GM19328 (cell line): ENCODE results near the gene ALPK1.
"Not testable (repeated sequence)": the region's sequence is repeated elsewhere in the genome, so short reads cannot be mapped to it uniquely, and the experiment has no call there.

Experiments
- ATAC-seq: cut with Tn5 transposase; IDR thresholded peaks from one replicate; pipeline ENCODE4 v1.9.1; 2021; ENCODE audit warnings: mild to moderate bottlenecking, moderate library complexity; ENCODE audit not compliant: unreplicated experiment

The ALPK1 gene

DNA sequence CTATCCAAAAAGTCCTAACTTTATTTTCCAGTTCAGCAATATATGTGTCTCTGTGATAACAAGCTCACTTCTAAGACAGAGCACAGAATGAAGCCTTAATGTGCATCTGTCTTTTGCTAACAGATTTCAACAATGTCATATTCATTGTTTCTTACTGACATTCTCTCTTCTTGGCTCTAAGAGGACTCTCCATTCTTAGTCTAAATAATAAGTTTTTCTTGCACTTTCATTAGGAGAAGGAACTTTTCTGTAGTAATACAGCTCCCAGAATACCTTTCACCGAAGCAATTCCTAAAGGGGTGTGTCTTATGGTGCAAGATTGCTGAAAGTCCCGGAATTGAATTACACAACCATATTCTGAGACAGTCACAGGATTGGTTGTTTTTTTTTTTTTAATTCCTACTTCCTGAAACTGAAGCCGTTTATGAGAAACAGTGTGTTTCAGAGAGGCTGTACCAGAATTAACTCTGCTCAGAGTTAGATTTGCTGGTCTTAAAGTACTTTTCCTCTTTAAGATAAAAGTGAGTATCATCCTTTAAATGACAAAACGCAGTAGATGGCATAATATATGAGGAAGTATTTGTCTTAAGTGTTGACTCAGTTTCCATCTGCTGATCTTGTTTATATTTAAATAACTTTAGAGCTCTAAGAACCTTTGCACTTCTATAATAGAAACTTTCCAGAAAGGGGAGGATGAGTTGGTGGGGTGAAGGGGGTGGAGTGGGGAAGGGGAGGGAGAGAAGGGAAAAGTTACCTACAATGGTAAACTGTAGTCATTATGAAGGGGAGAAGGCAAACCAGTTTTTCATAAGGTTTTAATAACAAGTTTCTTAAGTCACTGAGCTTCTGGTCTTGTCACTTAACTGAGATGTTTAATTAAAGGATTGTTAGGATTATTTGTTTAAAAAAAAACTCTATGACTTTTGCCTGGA is at the start of gene ALPK1:
Gene ALPK1, plus strand, starts transcription at position 421 of the 932 bp plus-strand sequence.
- peak; percentile 90 for ATAC-seq

- no peak for ATAC-seq
Observed at GRCh38 chr4:112251019-112251643, 46.0 kb upstream of the ALPK1 start.

GRCh38 chr4:112252234-112252633 is 44.9 kb upstream of the ALPK1 start:
- ATAC-seq = no peak

GRCh38 chr4:112253382-112254000 is 43.7 kb upstream of the ALPK1 start:
- peak; percentile 75 for ATAC-seq

GRCh38 chr4:112257098-112257497 is 40.1 kb upstream of the ALPK1 start:
- no peak for ATAC-seq

DNA sequence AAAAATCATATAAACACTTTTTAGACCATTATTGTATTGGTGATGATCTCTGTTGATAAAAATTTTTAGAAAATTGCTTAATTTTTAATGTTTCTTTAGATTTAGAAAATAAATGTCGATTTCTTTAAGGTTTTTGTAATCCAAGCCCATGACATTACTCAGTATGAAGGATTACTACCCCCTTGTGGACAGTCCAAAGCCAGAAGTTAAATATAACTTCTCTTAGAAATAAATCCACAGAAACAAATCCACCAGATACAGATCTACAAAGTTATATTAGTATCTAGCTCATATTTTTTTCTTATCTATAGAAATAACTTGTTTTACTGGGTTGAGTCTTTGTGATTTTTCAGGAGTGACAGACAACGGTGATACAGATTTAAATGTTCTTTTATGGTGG is 30.3 kb upstream of the ALPK1 start:
- ATAC-seq = no peak

- no peak for ATAC-seq
Observed at GRCh38 chr4:112270051-112270450, 27.1 kb upstream of the ALPK1 start.

GRCh38 chr4:112270640-112271421 is 26.3 kb upstream of the ALPK1 start:
- ATAC-seq = no peak

DNA sequence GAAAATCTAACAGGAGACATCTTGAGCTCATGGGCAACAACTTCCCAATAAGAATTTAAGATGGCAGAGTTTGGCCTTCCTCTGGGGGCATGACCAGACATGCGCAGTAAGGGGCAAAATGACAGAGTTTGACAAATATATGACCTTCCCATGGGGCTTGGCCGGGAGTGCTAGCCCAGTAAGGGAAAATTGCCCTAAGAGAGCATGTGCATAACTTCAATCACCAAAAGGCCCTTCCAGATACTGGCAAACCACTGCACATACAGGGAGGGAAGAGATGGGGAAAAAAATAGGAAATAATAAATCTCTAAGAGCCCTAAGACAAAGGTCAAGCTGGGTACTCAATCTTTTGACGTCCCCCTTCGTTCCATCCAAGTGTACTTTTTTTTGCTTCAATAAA is 24.9 kb upstream of the ALPK1 start:
- no peak for ATAC-seq

DNA sequence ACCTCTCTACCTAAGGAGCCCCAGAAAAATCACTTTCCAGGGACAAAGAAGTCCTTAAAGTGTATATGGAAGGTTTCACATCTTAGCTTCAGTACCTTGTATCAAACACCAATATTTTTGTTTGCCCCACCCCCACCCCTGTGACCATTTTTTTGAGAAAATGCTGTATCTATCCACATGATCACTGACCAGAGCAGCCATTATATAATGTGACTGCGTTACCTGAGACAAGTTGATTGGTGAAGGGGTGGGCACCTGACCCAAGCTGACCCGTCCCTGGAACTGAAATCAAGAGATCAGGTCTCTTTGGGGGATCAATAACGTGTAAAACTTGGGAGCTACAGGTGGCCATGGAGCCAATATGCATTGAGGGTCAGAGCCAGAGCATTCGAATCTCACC is 22.2 kb upstream of the ALPK1 start:
- ATAC-seq = no peak

DNA sequence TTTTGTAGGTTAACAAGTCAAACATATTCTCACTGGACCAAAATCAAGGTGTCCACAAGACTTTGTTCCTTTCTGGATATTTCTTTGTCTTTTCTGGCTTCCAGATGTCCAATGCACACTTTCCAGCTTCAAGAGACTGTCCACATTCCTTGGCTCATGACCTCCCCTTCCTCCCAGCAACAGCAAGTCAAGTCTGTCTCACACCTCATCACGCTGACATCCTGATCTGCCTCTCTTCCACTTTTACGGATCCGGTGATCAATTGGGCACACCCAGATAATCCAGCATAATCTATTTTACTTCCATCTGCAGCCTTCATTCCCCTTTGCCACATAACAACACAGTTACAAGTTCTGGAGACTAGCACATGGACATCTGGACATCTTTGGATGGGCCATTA is 21.1 kb upstream of the ALPK1 start:
- ATAC-seq = no peak

- ATAC-seq = no peak
Observed at GRCh38 chr4:112277220-112277619, 19.9 kb upstream of the ALPK1 start.

GRCh38 chr4:112277705-112278448 is 19.3 kb upstream of the ALPK1 start:
- no peak for ATAC-seq

DNA sequence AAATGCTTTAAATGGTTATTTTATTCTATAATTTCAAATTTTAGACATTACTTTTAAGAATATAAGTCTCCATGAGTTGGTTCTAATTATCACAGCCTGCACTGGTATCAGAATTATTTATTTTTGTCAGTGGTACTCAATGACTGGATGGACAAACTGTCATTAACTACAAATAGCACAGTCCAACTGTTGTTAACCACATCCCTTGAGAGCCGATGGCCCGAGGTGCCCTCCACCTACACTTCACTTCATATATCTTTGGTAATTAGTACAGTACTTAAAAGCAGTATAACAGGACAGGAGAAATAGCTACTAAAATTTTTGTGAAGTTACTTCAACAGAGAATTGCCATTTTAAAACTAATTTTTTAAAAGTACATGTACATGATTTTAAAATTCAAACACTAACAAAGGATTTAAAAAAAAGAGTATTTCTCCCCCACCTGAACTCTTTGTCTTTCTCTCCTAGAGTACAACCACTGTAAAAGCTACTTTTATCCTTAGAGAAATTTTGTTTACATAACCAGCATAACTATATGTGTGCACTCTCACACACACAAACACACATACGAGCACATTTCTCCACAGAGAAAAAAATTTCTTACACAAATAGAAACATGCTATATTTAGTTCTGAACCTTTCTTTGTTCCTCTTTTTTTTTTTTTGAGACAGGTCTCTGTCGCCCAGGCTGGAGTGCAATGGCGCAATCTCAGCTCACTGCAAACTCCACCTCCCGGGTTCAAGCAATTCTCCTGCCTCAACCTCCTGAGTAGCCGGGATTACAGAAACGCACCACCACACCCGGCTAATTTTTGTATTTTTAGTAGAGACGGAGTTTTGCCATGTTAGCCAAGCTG is 17.9 kb upstream of the ALPK1 start:
- peak; percentile 63 for ATAC-seq

DNA sequence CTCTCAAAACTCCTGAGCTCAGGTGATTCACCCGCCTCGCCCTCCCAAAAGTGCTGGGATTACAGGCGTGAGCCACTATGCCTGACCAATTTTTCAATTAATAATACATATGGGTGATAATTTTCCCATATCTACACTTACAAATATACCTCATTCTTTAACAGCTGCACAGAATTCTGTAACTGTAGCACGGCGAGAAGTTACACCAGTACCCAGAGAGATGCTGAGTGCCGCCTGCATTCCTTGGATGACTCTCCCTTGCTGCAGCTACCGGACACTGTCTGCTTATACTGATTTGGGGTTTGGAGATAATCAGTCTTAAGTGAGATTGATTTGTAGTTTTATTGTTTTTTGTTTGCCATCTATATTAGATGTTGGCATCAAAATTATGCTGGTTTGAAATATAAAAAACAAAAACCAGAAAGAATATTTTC is 17.3 kb upstream of the ALPK1 start:
- peak; percentile 13 for ATAC-seq

GRCh38 chr4:112280386-112281056 is 16.6 kb upstream of the ALPK1 start:
- ATAC-seq = no peak

DNA sequence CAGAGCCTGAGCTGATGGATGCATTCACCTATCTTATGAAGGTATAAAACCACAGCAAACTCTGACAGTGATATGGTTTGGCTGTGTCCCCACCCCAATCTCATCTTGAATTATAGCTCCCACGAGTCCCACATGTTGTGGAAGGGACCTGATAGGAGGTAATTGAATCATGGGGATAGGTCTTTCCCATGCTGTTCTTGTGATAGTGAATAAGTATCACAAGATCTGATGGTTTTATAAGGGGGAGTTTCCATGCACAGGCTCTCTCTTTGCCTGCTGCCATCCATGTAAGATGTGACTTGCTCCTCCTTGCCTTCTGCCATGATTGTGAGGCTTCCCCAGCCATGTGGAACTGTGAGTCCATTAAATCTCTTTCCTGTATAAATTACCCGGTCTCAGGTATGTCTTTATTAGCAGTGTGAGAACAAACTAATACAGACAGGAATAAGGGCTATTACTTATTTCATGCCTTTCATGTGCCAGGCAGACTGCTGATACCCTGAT is 15.2 kb upstream of the ALPK1 start:
- not testable (repeated sequence) for ATAC-seq

DNA sequence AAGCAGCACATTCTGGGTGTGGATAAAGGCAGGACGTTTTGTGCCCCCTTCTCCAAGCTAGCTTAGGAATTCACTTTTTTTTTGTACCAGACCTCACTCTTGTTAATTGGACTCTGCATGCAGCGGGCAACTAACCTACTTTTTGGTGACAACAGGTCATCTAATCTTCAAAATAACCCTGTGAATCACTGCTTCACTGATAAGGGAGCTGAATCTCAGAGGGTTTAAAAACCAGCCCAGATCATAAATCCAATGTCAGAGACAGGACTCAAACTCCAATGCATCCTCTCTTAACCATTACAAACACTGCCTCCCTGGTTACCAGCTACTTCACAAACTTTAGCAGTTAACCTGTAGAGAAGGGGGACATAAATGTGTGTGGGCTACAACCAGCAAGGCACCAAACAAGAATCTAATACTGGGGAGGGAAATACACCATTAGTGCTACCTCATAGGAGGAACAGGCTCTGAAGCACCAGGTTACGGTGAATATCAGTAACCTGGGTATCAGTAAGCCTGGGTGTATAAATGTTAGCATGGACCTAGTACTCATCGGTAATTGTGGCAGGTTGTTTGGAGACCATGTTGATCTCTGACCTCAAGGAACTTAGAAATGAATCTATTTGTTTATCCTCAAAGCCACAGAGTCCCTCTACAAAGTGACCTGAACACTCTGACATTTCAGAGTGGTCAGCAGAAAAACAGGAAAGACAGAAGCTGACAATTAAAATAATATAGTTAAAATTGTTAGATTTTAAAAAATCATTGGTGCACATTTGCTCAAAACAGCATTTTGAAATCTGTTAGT is 14.1 kb upstream of the ALPK1 start:
- ATAC-seq = no peak
